ENCODE data around the gene MMP15. TPM values are rescaled to one million over a fixed set of nuclear protein-coding genes. Genes with fewer than 3 reads are reported as not detected.
"Not testable (repeated sequence)": the region's sequence is repeated elsewhere in the genome, so short reads cannot be mapped to it uniquely, and the experiment has no call there.

MMP15 gene
- total RNA-seq, 1 experiment from 2014 or later = 4.5 TPM

GRCh38 chr16:58077796-58078195 lies 52.2 kb downstream of the MMP15 start:
- Histone ChIP-seq H3K27me3 (replicated peaks; ENCODE audit: insufficient read depth, low read depth, low read length, poor library complexity) (no peaks in the 10 kb centered on the region), H3K4me1 (ENCODE audit: insufficient read depth, low read length, poor library complexity, severe bottlenecking) (no peaks in the 10 kb centered on the region), H3K27ac (ENCODE audit: low read depth, low read length, poor library complexity, severe bottlenecking) (no peak overlapping the region), H3K36me3 (ENCODE audit: insufficient read depth, low read length, poor library complexity, severe bottlenecking) (no peaks in the 10 kb centered on the region), H3K4me3 (ENCODE audit: low read depth, low read length, poor library complexity, severe bottlenecking) (no peak overlapping the region), H3K9me3 (ENCODE audit: low read depth, low read length, poor library complexity, severe bottlenecking) (no peaks in the 10 kb centered on the region)
- ChIA-PET CTCF (no interaction called here), POLR2A (ENCODE audit: low non-redundant PET) (no interaction called here)
- BruUV-seq (replicated peaks) = no TSS peak
- intact Hi-C loops (cut with micrococcal nuclease; ENCODE audit: unreplicated experiment) = no loop called here
- DNase-seq (ENCODE audit: low spot score) = no peak
- TF ChIP-seq CTCF (conservative IDR thresholded peaks at IDR 0.05; ENCODE audit: low read depth, low read length) = no peak
- TF ChIP-seq EZH2 (IDR thresholded peaks at IDR 0.05; ENCODE audit: borderline replicate concordance, low read depth, low read length, poor library complexity, severe bottlenecking) = no peak

- intact Hi-C loops (cut with micrococcal nuclease; ENCODE audit: unreplicated experiment); H3K27ac ChIP-seq (ENCODE audit: low read depth, low read length, poor library complexity, severe bottlenecking); H3K9me3 ChIP-seq (ENCODE audit: low read depth, low read length, poor library complexity, severe bottlenecking); DNase-seq (ENCODE audit: low spot score); BruUV-seq (replicated peaks); H3K27me3 ChIP-seq (replicated peaks; ENCODE audit: insufficient read depth, low read depth, low read length, poor library complexity); H3K4me3 ChIP-seq (ENCODE audit: low read depth, low read length, poor library complexity, severe bottlenecking); H3K36me3 ChIP-seq (ENCODE audit: insufficient read depth, low read length, poor library complexity, severe bottlenecking); POLR2A ChIA-PET (ENCODE audit: low non-redundant PET); H3K4me1 ChIP-seq (ENCODE audit: insufficient read depth, low read length, poor library complexity, severe bottlenecking); CTCF ChIA-PET: not testable (repeated sequence)
Measured at GRCh38 chr16:58080657-58081056, 55.1 kb downstream of the MMP15 start.

- no peak for DNase-seq (ENCODE audit: low spot score)
- no peak overlapping the region for H3K4me3 ChIP-seq (ENCODE audit: low read depth, low read length, poor library complexity, severe bottlenecking)
Measured at GRCh38 chr16:58082381-58082780, 56.8 kb downstream of the MMP15 start.

More at GRCh38 chr16:58082381-58082780, 56.8 kb downstream of the MMP15 start:
- H3K27ac ChIP-seq (ENCODE audit: low read depth, low read length, poor library complexity, severe bottlenecking) = no peak overlapping the region
- ChIA-PET POLR2A (ENCODE audit: low non-redundant PET) (no interaction called here), CTCF (no interaction called here)
- TF ChIP-seq CTCF (conservative IDR thresholded peaks at IDR 0.05; ENCODE audit: low read depth, low read length) = no peak
- TF ChIP-seq EZH2 (IDR thresholded peaks at IDR 0.05; ENCODE audit: borderline replicate concordance, low read depth, low read length, poor library complexity, severe bottlenecking) = no peak
- H3K27me3 ChIP-seq (replicated peaks; ENCODE audit: insufficient read depth, low read depth, low read length, poor library complexity) = no peaks in the 10 kb centered on the region
- intact Hi-C loops (cut with micrococcal nuclease; ENCODE audit: unreplicated experiment) = no loop called here
- no peaks in the 10 kb centered on the region for H3K4me1 ChIP-seq (ENCODE audit: insufficient read depth, low read length, poor library complexity, severe bottlenecking)
- no peaks in the 10 kb centered on the region for H3K36me3 ChIP-seq (ENCODE audit: insufficient read depth, low read length, poor library complexity, severe bottlenecking)
- no TSS peak for BruUV-seq (replicated peaks)
- no peaks in the 10 kb centered on the region for H3K9me3 ChIP-seq (ENCODE audit: low read depth, low read length, poor library complexity, severe bottlenecking)
